Activated CD4-positive, alpha-beta T cell treated with anti-CD3 and anti-CD28 coated beads for 36 hours (primary cell): ENCODE results near the gene CACNA1C. TPM values are rescaled to one million over a fixed set of nuclear protein-coding genes. Genes with fewer than 3 reads are reported as not detected.

ENCODE experiments used
- ATAC-seq: fragments of 200-7000 bp; cut with Tn5 transposase; one replicate; pipeline ENCODE4 v1.10.0; 2021; ENCODE audit warnings: mild to moderate bottlenecking, moderate library complexity
- CTCF ChIA-PET: fragments of 350-600 bp; sonication (Branson Sonifier 250); formaldehyde crosslinking; loops from one replicate; lab custom pipeline; 2021; ENCODE audit warnings: antibody characterized with exemption; lab: Charles Lee
- POLR2A ChIA-PET: fragments of 350-600 bp; sonication (Branson Sonifier 250); formaldehyde crosslinking; loops from one replicate; lab custom pipeline; 2021; ENCODE audit warnings: antibody characterized with exemption, inconsistent platforms; lab: Charles Lee
- DNase-seq: peaks from one replicate; pipeline ENCODE4 v3.0.0-alpha.2; 2020
- H3K27ac Mint-ChIP-seq: one replicate; pipeline ENCODE4 v1.8.0; 2021; ENCODE audit warnings: mixed read lengths
- H3K27me3 Mint-ChIP-seq: one replicate; pipeline ENCODE4 v1.8.0; 2021; ENCODE audit warnings: mixed read lengths
- H3K36me3 Mint-ChIP-seq: one replicate; pipeline ENCODE4 v1.8.0; 2021; ENCODE audit warnings: low read depth, mixed read lengths
- H3K4me1 Mint-ChIP-seq: one replicate; pipeline ENCODE4 v1.8.0; 2021; ENCODE audit warnings: mixed read lengths
- H3K4me3 Mint-ChIP-seq: one replicate; pipeline ENCODE4 v1.8.0; 2021; ENCODE audit warnings: mild to moderate bottlenecking, moderate library complexity, mixed read lengths
- H3K9me3 Mint-ChIP-seq: one replicate; pipeline ENCODE4 v1.8.0; 2021; ENCODE audit warnings: low read depth, mixed read lengths
- intact Hi-C, 2 experiments: fragments of 100-400 bp; cut with DNase I in 1 of 2; cut with micrococcal nuclease in 1 of 2; formaldehyde crosslinking; loops; one replicate each; pipeline versions ENCODE4 v1.14.2 to v1.15.1; 2022 to 2024; cut with DNase I, micrococcal nuclease
- total RNA-seq, 2 experiments: library from RNA; stranded (reverse); gene quantifications; one replicate each; pipeline ENCODE4 v1.2.3, GENCODE V29; 2021

Gene CACNA1C
- total RNA-seq, 2 experiments from 2014 or later, result 0.11 TPM

GRCh38 chr12:2080604-2081003, 27.8 kb downstream of the CACNA1C start:
- H3K4me3 Mint-ChIP-seq, result no peak overlapping the region
- DNase-seq (no peak), ATAC-seq (no peak)
- H3K27me3 Mint-ChIP-seq, result peaks cover 4% of the 10 kb centered on the region
- ChIA-PET POLR2A (no interaction called here), CTCF (interaction anchor here (0.6 kb wide), 1 partner anchor 596 kb away, joined by 3 read pairs; no protein-coding TSS in a partner anchor)
- no peaks in the 10 kb centered on the region for H3K36me3 Mint-ChIP-seq
- peaks cover 4% of the 10 kb centered on the region for H3K9me3 Mint-ChIP-seq
- H3K4me1 Mint-ChIP-seq, result no peaks in the 10 kb centered on the region
- intact Hi-C loops, result no loop called here
- no peak overlapping the region for H3K27ac Mint-ChIP-seq

- H3K4me1 Mint-ChIP-seq, result no peaks in the 10 kb centered on the region
- ChIA-PET POLR2A (interaction anchor here (0.5 kb wide), 1 partner anchor 74 kb away, joined by 3 read pairs; no protein-coding TSS in a partner anchor), CTCF (interaction anchor here (0.9 to 1.2 kb wide), 2 partner anchors 21 to 184 kb away, joined by 3 to 4 read pairs; no protein-coding TSS in a partner anchor)
- no peaks in the 10 kb centered on the region for H3K36me3 Mint-ChIP-seq
- peaks cover 4% of the 10 kb centered on the region for H3K9me3 Mint-ChIP-seq
- ATAC-seq, result no peak
- H3K27me3 Mint-ChIP-seq, result no peaks in the 10 kb centered on the region
- intact Hi-C loops, result no loop called here
- no peak for DNase-seq
- no peak overlapping the region for H3K4me3 Mint-ChIP-seq
- no peak overlapping the region for H3K27ac Mint-ChIP-seq
These were observed 29.5 kb downstream of the CACNA1C start for GRCh38 chr12:2082321-2082720.

DNA sequence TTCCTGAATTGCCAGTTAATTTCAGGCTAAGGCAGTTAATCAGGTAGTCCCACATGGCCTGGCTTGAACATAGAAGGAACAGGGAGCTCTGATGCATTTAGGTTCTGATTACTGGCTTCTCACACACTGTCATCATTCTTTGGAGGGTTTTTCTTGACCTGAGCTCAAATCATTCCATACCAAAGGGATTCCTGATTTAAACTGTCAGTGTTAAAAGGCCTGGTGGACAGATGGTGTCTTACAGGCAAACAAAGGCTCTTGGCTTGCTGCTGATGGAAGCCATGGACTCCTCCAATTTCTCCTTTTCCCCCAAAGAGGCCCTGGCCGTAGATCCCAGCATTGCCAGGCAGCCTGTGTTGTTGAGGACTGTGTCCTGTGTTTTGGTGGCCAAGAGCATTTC, 30.2 kb downstream of the CACNA1C start:
- intact Hi-C loops, result no loop called here
- Mint-ChIP-seq H3K36me3 (no peaks in the 10 kb centered on the region), H3K27me3 (no peaks in the 10 kb centered on the region), H3K4me3 (no peak overlapping the region), H3K9me3 (peaks cover 4% of the 10 kb centered on the region), H3K4me1 (no peaks in the 10 kb centered on the region), H3K27ac (no peak overlapping the region)
- POLR2A ChIA-PET, result interaction anchor here (0.5 kb wide), 1 partner anchor 73 kb away, joined by 3 read pairs; no protein-coding TSS in a partner anchor
- no peak for DNase-seq
- ATAC-seq, result no peak
- CTCF ChIA-PET, result interaction anchor here (0.9 to 1.2 kb wide), 2 partner anchors 22 to 183 kb away, joined by 3 to 4 read pairs; no protein-coding TSS in a partner anchor

- intact Hi-C loops, result no loop called here
- H3K27ac Mint-ChIP-seq, result no peak overlapping the region
- ATAC-seq (no peak), DNase-seq (no peak)
- no peaks in the 10 kb centered on the region for H3K27me3 Mint-ChIP-seq
- no peaks in the 10 kb centered on the region for H3K4me1 Mint-ChIP-seq
- ChIA-PET CTCF (interaction anchor here (1.2 kb wide), 1 partner anchor 183 kb away, joined by 4 read pairs; no protein-coding TSS in a partner anchor), POLR2A (no interaction called here)
- no peaks in the 10 kb centered on the region for H3K36me3 Mint-ChIP-seq
- H3K4me3 Mint-ChIP-seq, result no peak overlapping the region
- peaks cover 4% of the 10 kb centered on the region for H3K9me3 Mint-ChIP-seq
These were observed 30.8 kb downstream of the CACNA1C start for GRCh38 chr12:2083561-2083960.

GRCh38 chr12:2084553-2085296, 31.9 kb downstream of the CACNA1C start:
- Mint-ChIP-seq H3K27ac (no peak overlapping the region), H3K27me3 (no peaks in the 10 kb centered on the region), H3K9me3 (peaks cover 4% of the 10 kb centered on the region), H3K36me3 (no peaks in the 10 kb centered on the region), H3K4me3 (no peak overlapping the region), H3K4me1 (no peaks in the 10 kb centered on the region)
- ChIA-PET CTCF (interaction anchor here (1.0 kb wide), 1 partner anchor 9 kb away, joined by 3 read pairs; no protein-coding TSS in a partner anchor), POLR2A (no interaction called here)
- ATAC-seq (no peak), DNase-seq (no peak)
- intact Hi-C loops, result no loop called here

- Mint-ChIP-seq H3K9me3 (no peaks in the 10 kb centered on the region), H3K27ac (no peak overlapping the region), H3K4me3 (no peak overlapping the region), H3K4me1 (peaks cover 6% of the 10 kb centered on the region), H3K27me3 (peaks cover 2% of the 10 kb centered on the region), H3K36me3 (no peaks in the 10 kb centered on the region)
- ChIA-PET CTCF (interaction anchor here (0.6 kb wide), 1 partner anchor 1894 kb away, joined by 3 read pairs; no protein-coding TSS in a partner anchor), POLR2A (no interaction called here)
- intact Hi-C loops, result no loop called here
- DNase-seq, result no peak
- ATAC-seq, result no peak
These were observed 39.6 kb downstream of the CACNA1C start for GRCh38 chr12:2092354-2092753.

GRCh38 chr12:2092890-2093289, 40.1 kb downstream of the CACNA1C start:
- Mint-ChIP-seq H3K27ac (no peak overlapping the region), H3K9me3 (no peaks in the 10 kb centered on the region), H3K4me1 (peaks cover 6% of the 10 kb centered on the region), H3K27me3 (peaks cover 2% of the 10 kb centered on the region), H3K36me3 (no peaks in the 10 kb centered on the region), H3K4me3 (no peak overlapping the region)
- intact Hi-C loops, result no loop called here
- CTCF ChIA-PET, result no interaction called here
- DNase-seq (no peak), ATAC-seq (no peak)
- POLR2A ChIA-PET, result no interaction called here

DNA sequence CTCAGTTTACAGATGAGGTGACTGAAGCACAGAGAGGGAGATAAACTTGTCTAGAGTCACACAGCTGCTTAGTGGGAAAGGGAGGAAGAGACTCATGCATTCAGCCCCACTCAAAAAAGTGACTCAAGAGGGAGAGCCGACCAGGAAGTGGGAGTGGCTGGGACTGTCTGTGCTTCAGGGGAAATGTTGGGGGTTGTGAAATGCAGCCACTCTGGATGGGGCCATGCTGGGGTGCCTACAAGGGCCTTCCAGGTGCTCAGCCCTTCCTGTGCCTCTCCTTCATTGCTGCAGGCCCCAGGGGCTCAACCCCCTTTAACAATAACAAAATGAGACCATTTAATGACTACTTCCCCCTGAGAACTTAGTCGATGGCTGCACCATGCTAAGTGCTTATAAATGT, 41.8 kb downstream of the CACNA1C start:
- Mint-ChIP-seq H3K4me1 (peaks cover 6% of the 10 kb centered on the region), H3K27me3 (peaks cover 2% of the 10 kb centered on the region), H3K9me3 (no peaks in the 10 kb centered on the region), H3K4me3 (no peak overlapping the region), H3K27ac (no peak overlapping the region), H3K36me3 (no peaks in the 10 kb centered on the region)
- CTCF ChIA-PET, result no interaction called here
- ATAC-seq (no peak), DNase-seq (no peak)
- POLR2A ChIA-PET, result no interaction called here
- intact Hi-C loops, result no loop called here

DNA sequence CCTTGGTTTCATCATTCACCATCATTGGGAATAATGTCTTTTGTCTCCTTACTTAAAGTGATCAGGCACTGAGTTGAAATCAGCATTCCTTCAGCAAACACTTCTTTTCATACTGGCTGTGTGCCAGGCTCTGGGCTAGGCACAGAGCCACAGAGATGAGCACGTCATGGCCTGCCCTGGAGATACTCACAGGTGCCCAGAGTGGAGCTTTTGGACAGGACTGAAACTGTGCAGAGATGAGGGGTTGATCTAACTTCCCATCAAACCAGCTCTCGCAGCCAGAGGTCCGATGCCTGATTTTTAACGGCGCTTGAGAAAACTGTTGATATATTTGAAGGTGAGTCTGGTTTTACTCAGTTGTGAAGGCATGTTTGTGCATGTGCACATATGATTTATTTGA, 43.1 kb downstream of the CACNA1C start:
- Mint-ChIP-seq H3K4me1 (peaks cover 6% of the 10 kb centered on the region), H3K9me3 (no peaks in the 10 kb centered on the region), H3K36me3 (no peaks in the 10 kb centered on the region), H3K27ac (no peak overlapping the region), H3K27me3 (no peaks in the 10 kb centered on the region), H3K4me3 (no peak overlapping the region)
- DNase-seq (no peak), ATAC-seq (no peak)
- POLR2A ChIA-PET, result no interaction called here
- CTCF ChIA-PET, result no interaction called here
- intact Hi-C loops, result no loop called here

DNA sequence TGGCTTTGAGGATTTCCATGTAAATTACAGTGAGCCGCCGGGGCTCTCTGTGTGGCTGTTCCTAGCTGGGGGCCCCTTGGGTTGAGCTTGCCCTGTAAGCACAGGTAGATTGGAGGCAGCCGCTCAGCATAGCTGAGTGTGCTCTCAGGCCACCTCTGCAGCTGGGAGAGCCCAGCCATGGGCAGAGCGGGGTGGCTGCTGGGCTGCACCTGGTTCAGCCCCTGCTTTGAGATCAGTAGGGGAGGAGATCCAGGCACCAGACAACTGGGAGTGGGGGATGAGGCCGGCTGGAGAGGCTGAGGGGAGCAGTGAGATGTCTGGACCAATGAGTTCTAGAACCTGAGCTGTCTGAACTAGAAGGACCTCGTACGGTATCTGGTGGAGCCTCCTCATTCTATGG, 44.8 kb downstream of the CACNA1C start:
- no peak overlapping the region for H3K27ac Mint-ChIP-seq

DNA sequence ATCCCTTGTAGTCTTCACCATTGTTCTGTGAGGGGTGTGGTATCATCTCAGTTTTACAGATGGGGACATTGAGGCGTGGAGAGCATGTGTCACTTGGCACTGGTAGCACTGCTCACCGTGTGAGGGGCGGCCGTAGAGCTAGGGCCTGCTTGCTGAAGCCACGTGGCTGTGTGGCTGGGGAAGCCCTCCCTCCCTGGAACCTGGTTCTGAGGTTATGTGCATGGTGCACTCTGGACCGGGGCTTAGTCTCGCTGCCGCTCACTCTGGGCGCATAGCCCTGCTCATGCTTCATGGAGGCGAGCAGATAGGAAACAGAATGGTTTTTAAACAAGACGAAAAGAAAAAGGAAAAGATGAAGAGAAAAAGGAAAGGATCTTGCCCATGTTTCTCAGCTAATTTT, 46.1 kb downstream of the CACNA1C start:
- intact Hi-C loops, result no loop called here
- ChIA-PET CTCF (no interaction called here), POLR2A (no interaction called here)
- Mint-ChIP-seq H3K9me3 (no peaks in the 10 kb centered on the region), H3K27me3 (no peaks in the 10 kb centered on the region), H3K36me3 (no peaks in the 10 kb centered on the region), H3K4me1 (peaks cover 6% of the 10 kb centered on the region), H3K4me3 (no peak overlapping the region), H3K27ac (no peak overlapping the region)
- no peak for ATAC-seq
- no peak for DNase-seq

More for the DNA sequence above, 44.8 kb downstream of the CACNA1C start:
- H3K4me1 Mint-ChIP-seq, result peaks cover 6% of the 10 kb centered on the region
- ChIA-PET CTCF (interaction anchor here (0.7 to 0.8 kb wide), 2 partner anchors 63 to 737 kb away, joined by 3 to 4 read pairs; no protein-coding TSS in a partner anchor), POLR2A (no interaction called here)
- H3K4me3 Mint-ChIP-seq, result no peak overlapping the region
- DNase-seq (no peak), ATAC-seq (no peak)
- H3K9me3 Mint-ChIP-seq, result no peaks in the 10 kb centered on the region
- intact Hi-C loops, result no loop called here
- no peaks in the 10 kb centered on the region for H3K27me3 Mint-ChIP-seq
- no peaks in the 10 kb centered on the region for H3K36me3 Mint-ChIP-seq

DNA sequence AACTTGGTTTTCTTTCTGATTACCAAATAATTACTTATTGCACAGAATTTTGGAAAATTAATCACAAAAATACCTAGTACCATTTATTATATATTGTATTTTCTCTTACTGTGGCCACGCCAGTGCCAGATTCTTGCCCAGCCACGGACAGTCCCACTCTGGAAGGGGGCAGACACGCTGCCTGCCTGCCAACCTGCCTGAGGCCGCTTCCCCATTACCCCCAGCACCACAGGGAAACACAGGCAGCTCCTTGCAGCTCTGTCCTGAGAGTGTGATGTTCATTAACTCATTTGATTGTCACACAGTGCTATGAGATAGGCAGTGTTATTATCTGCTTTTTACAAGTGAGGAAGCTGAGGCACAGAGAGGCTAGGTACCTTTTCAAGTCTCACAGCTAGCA, 46.8 kb downstream of the CACNA1C start:
- POLR2A ChIA-PET, result no interaction called here
- no peaks in the 10 kb centered on the region for H3K9me3 Mint-ChIP-seq
- intact Hi-C loops, result no loop called here
- no peak overlapping the region for H3K4me3 Mint-ChIP-seq
- CTCF ChIA-PET, result no interaction called here
- H3K27ac Mint-ChIP-seq, result no peak overlapping the region
- H3K36me3 Mint-ChIP-seq, result no peaks in the 10 kb centered on the region
- no peak for ATAC-seq
- no peak for DNase-seq
- peaks cover 3% of the 10 kb centered on the region for H3K4me1 Mint-ChIP-seq
- no peaks in the 10 kb centered on the region for H3K27me3 Mint-ChIP-seq
